NCI-H2107 treated with DMSO at 0.1 percent for 48 hours (cell line): ENCODE data around the gene TH.
A peak's percentile ranks its signal among the peaks of the same experiment; 100 is the strongest.

Experiments
- DNase-seq: peaks from one replicate; lab custom pipeline; 2025; ENCODE audit not compliant: unreplicated experiment; lab: John Stamatoyannopoulos, UW

TH gene

GRCh38 chr11:2171591-2172003 lies at the start of gene TH:
Gene TH, minus strand, starts transcription at chr11:2171815. Its CDS starts 29 bp downstream, at chr11:2171786.
- no peak for DNase-seq

DNA sequence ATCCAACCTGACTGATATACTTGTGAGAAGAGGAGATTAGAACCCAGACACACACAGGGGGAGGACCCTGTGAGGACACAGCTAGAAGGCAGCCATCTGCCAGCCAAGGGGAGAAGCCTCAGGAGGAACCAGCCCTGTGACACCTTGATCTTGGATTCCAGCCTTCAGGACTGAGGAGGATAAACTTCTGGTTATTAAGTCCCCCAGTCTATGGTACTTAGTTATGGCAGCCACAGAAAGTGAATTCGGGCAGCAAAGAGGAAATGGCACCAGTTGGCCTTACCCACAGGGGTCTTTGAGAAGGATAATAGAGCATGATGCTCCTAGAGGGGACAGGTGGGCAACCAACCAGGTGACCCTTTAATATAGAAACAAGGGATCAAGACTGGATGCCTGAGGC lies 49.4 kb upstream of the TH start:
- DNase-seq, result no peak

GRCh38 chr11:2220173-2220771 lies 48.7 kb upstream of the TH start:
- no peak for DNase-seq

- no peak for DNase-seq
Observed at GRCh38 chr11:2219318-2220017, 47.9 kb upstream of the TH start.

DNA sequence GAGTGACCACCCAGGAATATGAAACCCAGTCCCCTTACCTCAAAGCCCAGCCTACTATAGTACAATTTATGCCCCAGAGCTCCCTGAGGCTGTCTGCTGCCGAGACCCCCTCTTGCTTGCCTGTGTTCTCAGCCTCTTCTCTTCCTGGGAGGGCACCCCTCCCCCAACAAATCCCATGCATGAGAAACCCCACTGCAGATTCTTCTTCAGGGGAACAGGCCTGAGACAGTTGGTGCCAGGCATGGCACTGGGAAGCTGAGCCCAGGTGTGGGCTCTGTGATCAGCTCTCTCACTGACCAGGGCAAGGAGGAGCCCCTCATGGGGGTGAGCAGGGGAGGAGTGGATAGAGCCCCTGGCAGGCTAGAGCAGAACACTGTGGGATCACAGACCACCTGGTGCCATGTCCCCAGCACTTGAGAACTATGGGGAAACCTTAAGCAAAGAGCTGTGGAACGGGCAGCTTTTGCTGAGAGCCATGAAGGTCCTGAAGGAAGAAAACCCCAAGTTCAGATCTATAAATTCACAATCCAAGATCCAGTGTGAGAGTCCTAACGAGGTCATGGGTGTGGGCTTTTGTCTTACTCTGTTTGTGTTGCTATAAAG lies 46.5 kb upstream of the TH start:
- no peak for DNase-seq

DNA sequence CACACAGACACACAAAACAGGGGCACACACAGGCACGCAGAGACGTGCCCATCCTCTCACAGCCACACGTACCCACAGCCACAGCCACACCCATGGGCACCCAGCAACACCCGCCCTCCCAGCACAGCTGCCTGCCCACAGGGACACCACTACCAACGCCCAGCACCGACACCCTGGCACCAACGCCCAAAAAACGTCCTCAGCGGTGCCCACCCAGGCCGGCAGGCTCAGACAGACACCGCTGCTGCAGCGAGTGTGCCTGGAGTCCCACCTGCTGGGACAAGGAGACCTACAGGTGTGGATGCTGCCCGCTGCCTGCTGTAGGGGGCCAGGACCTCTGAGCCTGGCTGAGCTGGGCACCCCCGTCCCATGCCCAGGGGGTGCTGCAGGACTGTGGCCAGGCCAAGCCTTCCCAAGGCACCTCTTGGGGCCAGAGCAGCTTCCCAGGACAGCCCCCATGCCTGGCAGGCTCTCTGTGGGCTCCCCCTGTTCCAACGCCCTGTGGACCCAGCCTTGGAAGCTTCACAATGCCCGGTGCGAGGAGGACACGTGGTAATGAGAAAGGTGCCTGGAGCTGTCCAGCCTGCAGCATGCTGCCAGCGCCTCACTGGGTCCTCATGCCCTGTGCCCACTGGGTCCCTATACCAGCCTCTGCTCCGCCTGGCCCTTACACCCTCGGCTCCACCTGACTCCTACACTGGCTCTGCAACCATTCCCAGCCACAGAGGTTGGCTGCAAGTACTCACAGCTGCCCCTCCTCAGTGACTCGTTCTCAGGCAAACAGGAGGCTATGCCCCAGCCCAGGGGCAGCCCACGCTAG lies 45.8 kb upstream of the TH start:
- no peak for DNase-seq

GRCh38 chr11:2216400-2217064 lies 44.9 kb upstream of the TH start:
- DNase-seq, result no peak

DNA sequence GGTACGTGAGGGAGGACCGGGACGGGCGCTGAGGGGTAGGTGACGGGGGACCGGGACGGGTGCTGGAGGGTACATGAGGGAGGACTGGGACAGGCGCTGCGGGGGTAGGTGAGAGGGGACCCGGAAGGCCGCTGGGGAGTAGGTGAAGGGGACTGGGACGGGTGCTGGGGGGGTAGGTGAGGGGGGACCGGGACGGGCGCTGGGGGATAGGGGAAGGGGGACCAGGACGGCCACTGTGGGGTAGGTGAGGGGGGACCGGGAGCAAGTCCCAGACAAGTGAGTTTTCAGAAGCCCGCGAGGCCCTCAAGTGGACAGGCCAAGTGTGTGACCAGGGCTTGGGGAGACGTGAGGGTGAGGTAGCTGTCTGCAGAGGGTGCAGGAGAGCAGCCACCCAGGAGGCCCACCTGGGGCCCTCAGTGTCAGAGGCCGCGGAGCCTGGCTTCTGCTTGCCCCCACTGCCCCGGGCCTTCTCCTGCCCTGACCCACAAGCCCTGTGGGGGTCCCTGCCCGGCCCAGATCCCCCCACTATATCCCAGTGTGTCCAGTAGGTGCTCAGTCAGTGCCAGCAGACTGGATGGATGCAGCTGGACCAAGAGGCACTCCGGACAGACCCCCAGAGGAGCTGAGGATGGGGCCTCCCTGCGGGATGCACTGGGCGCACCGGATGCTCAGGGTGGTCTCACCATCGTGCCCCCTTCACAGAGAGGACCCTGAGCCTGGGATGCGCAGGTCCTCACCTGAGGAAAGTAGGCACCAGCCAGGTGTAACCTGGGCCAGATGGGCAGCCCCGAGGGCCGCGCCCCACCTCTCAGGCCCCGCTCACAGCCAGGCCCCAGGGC lies 44.2 kb upstream of the TH start:
- DNase-seq, result no peak

GRCh38 chr11:2215230-2215560 lies 43.6 kb upstream of the TH start:
- no peak for DNase-seq

DNA sequence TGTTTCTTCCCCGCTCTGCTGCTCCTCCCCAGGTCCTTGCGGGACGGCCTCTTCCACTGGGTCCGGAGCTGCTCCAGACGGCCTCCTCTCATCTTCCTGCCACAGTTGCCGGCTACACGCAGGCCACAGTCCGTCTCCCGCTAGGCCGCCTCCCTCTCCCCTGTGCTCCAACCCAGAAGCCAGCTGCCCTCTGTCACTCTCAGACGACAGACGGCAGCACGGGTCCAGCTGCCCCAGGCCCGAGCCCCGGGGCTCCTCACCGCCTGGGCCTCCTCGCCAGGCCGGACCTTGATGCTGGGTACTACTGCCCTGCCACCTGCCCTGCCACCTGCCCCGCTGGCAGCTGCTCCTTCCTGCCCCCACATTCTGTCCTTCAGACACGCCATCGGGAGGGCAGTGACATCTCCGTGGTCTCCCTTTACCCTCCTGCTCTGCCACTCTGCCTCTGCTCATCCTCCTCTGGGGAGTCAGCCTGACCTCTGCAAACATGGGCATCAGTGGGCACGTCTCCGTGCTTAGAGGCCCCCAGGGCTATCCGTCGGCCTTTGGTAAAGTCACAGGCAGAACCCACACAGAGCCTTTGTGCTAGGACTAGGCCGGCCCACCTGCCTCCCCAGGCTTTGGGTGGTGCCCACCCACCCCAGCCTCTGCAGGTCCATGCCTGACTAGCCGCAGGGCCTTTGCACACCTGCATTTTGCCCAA lies 43.1 kb upstream of the TH start:
- no peak for DNase-seq

GRCh38 chr11:2213890-2214526 lies 42.4 kb upstream of the TH start:
- no peak for DNase-seq

DNA sequence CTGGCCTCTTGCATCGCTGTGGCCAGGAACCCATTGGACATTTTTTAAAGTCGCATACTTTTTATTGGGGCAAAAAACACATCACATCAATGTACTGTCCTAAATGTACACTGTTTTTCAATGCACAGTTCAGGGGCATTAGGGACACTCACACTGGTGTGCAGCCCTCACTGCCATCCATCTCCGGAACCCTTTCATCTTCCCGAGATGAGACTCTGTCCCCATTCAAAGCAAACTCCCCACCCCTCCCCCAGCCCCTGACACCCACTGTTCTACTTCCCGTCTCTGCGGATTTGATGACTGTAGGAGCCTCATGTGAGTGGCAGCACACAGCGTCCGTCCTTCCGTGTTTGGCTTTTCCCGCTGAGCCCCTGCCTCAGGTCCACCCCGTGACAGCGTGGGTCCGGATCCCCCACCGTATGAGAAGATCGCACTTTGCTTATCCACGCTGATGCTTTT lies 41.8 kb upstream of the TH start:
- DNase-seq, result no peak

- no peak for DNase-seq
Observed at GRCh38 chr11:2212411-2213251, 41.0 kb upstream of the TH start.

DNA sequence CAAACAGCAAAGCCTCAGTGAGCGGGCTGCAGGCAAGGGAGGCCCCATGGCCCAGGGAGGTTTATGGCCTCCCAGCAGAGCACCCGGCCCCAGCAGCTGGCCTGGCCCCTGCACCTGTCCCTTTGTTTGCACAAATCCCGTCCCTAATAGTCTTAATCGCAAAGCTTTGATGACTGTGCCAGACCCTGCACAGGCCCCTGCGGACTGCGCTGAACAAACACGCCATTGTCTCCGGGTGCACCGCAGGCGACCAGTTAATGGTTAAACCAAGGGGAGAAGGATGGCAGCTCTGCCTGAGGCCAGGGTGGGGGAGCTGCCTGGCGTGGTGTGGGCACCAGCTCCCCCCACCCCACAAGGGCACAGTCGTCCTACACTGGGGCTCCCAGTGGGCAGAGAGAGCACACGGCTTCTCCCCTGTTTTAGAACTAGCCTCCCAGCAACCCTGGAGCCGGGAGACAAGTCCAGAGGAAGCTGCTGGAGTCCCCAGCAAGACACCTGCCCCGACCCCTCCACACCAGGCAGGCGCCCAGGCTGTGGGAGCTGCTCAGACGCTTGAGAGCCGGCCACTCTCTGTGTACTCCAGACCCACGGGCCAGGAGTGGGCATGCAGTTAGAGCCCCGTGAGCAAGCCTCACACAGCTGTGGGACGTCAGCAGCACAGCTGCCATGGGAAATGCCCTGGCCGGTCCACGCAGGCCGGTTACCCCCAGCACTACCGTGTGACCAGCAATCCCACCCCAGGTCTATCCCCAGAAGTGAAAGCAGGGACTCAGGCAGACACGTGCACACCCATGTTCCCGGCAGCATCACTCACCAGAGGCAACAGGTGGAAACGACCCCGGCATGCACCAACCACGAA lies 39.7 kb upstream of the TH start:
- peak; percentile 42 for DNase-seq

GRCh38 chr11:2210366-2211112 lies 38.9 kb upstream of the TH start:
- DNase-seq, result no peak

- DNase-seq, result no peak
Observed at GRCh38 chr11:2209900-2210321, 38.3 kb upstream of the TH start.

- DNase-seq, result no peak
Observed at GRCh38 chr11:2209370-2209801, 37.8 kb upstream of the TH start.
